H9 (cell line): Measurements from ENCODE around the gene MDFI. TPM values are rescaled to one million over a fixed set of nuclear protein-coding genes. Genes with fewer than 3 reads are reported as not detected.

Source experiments
- DNase-seq: peaks from one replicate; pipeline ENCODE4 v3.0.0-alpha.2; 2017
- H2AFZ ChIP-seq: one replicate; pipeline ENCODE4 v1.6.1; 2013; ENCODE audit warnings: mild to moderate bottlenecking, low read length, control low read depth, moderate library complexity
- H2AK5ac ChIP-seq: 2 replicates; pipeline ENCODE4 v1.6.1; 2013; ENCODE audit warnings: low read length, control low read depth, mixed read lengths; ENCODE audit not compliant: insufficient read length
- H2BK120ac ChIP-seq: one replicate; pipeline ENCODE4 v1.6.1; 2013; ENCODE audit warnings: low read depth, mild to moderate bottlenecking, low read length, control low read depth, inconsistent platforms; ENCODE audit not compliant: poor library complexity, severe bottlenecking
- H2BK12ac ChIP-seq: 2 replicates; pipeline ENCODE4 v1.6.1; 2013; ENCODE audit warnings: low read length, control low read depth, mixed read lengths, low read depth; ENCODE audit not compliant: insufficient read length
- H2BK15ac ChIP-seq: 2 replicates; pipeline ENCODE4 v1.6.1; 2013; ENCODE audit warnings: low read depth, low read length, control low read depth
- H2BK20ac ChIP-seq: one replicate; pipeline ENCODE4 v1.6.1; 2013; ENCODE audit warnings: low read depth, mild to moderate bottlenecking, low read length, control low read depth, inconsistent platforms; ENCODE audit not compliant: poor library complexity, severe bottlenecking
- H2BK5ac ChIP-seq: 2 replicates; pipeline ENCODE4 v1.6.1; 2013; ENCODE audit warnings: low read length, control low read depth, mixed read lengths; ENCODE audit not compliant: insufficient read length
- H3K14ac ChIP-seq: 2 replicates; pipeline ENCODE4 v1.6.1; 2013; ENCODE audit warnings: low read length, control low read depth; ENCODE audit not compliant: insufficient read depth
- H3K18ac ChIP-seq: 2 replicates; pipeline ENCODE4 v1.6.1; 2013; ENCODE audit warnings: low read depth, mild to moderate bottlenecking, mixed read lengths, low read length, control low read depth; ENCODE audit not compliant: insufficient read length
- H3K23ac ChIP-seq: 2 replicates; pipeline ENCODE4 v1.6.1; 2013; ENCODE audit warnings: low read length, control low read depth, mixed read lengths, low read depth; ENCODE audit not compliant: insufficient read length
- H3K23me2 ChIP-seq: 2 replicates; pipeline ENCODE4 v1.6.1; 2013; ENCODE audit warnings: low read depth, mild to moderate bottlenecking, mixed read lengths, low read length, control low read depth; ENCODE audit not compliant: insufficient read length, poor library complexity, severe bottlenecking
- H3K27ac ChIP-seq: 2 replicates; pipeline ENCODE4 v1.5.1; 2013; ENCODE audit warnings: low read length, control low read depth, mixed read lengths, low read depth; ENCODE audit not compliant: insufficient read length
- H3K27me3 ChIP-seq: 2 replicates; pipeline ENCODE4 v1.6.1; 2013; ENCODE audit warnings: low read length, control low read depth, inconsistent platforms; ENCODE audit not compliant: insufficient read depth
- H3K4ac ChIP-seq: 2 replicates; pipeline ENCODE4 v1.6.1; 2013; ENCODE audit warnings: low read depth, mild to moderate bottlenecking, control low read depth, inconsistent platforms, low read length, moderate library complexity
- H3K4me1 ChIP-seq: 2 replicates; pipeline ENCODE4 v1.6.1; 2013; ENCODE audit warnings: low read length, control low read depth, inconsistent platforms; ENCODE audit not compliant: insufficient read depth
- H3K4me2 ChIP-seq: 2 replicates; pipeline ENCODE4 v1.6.1; 2013; ENCODE audit warnings: low read length, control low read depth, mixed read lengths; ENCODE audit not compliant: insufficient read length, insufficient read depth
- H3K56ac ChIP-seq: 2 replicates; pipeline ENCODE4 v1.6.1; 2013; ENCODE audit warnings: low read depth, mild to moderate bottlenecking, mixed read lengths, low read length, control low read depth; ENCODE audit not compliant: insufficient read length
- H3K79me1 ChIP-seq: 2 replicates; pipeline ENCODE4 v1.6.1; 2013; ENCODE audit warnings: low read depth, mild to moderate bottlenecking, moderate library complexity, low read length, control low read depth, inconsistent platforms; ENCODE audit not compliant: insufficient read depth, poor library complexity, severe bottlenecking
- H3K79me2 ChIP-seq: 2 replicates; pipeline ENCODE4 v1.6.1; 2013; ENCODE audit warnings: low read length, control low read depth, inconsistent platforms; ENCODE audit not compliant: insufficient read depth
- H3K9ac ChIP-seq: 2 replicates; pipeline ENCODE4 v1.6.1; 2013; ENCODE audit warnings: low read length, control low read depth, mixed read lengths; ENCODE audit not compliant: insufficient read length; ENCODE audit errors: extremely low read depth
- H3K9me3 ChIP-seq: one replicate; pipeline ENCODE4 v1.6.1; 2013; ENCODE audit warnings: low read depth, low read length, inconsistent platforms; ENCODE audit not compliant: control insufficient read depth
- H3T11ph ChIP-seq: one replicate; pipeline ENCODE4 v1.6.1; 2013; ENCODE audit warnings: mild to moderate bottlenecking, low read length, control low read depth, inconsistent platforms
- H4K20me1 ChIP-seq: one replicate; pipeline ENCODE4 v1.6.1; 2013; ENCODE audit not compliant: control insufficient read depth, insufficient read length, insufficient read depth
- H4K5ac ChIP-seq: 2 replicates; pipeline ENCODE4 v1.6.1; 2013; ENCODE audit warnings: low read depth, mild to moderate bottlenecking, mixed read lengths, low read length, control low read depth; ENCODE audit not compliant: insufficient read length
- H4K8ac ChIP-seq: replicated peaks from 2 replicates; pipeline ENCODE4 v1.6.1; 2013; ENCODE audit warnings: low read length, control low read depth, mixed read lengths, low read depth; ENCODE audit not compliant: insufficient read length
- H4K91ac ChIP-seq: 2 replicates; pipeline ENCODE4 v1.6.1; 2013; ENCODE audit warnings: low read depth, mild to moderate bottlenecking, moderate library complexity, mixed read lengths, low read length, control low read depth; ENCODE audit not compliant: insufficient read length
- H3K27ac Mint-ChIP-seq, 3 experiments: 2 replicates in 2 of 3; 3 replicates in 1 of 3; pipeline ENCODE4 v1.8.0; 2020 to 2021; ENCODE audit warnings: mixed read lengths in 3 of 3, mild to moderate bottlenecking in 1 of 3, moderate library complexity in 1 of 3
- H3K27me3 Mint-ChIP-seq: 2 replicates; pipeline ENCODE4 v1.8.0; 2021; ENCODE audit warnings: low read depth, mild to moderate bottlenecking, moderate library complexity, mixed read lengths
- H3K36me3 Mint-ChIP-seq, 3 experiments: 2 replicates in 2 of 3; 3 replicates in 1 of 3; pipeline ENCODE4 v1.8.0; 2020 to 2021; ENCODE audit warnings: low read depth in 3 of 3, mixed read lengths in 3 of 3; ENCODE audit not compliant: insufficient read depth in 1 of 3
- H3K4me1 Mint-ChIP-seq, 2 experiments: 2 replicates each; pipeline ENCODE4 v1.8.0; 2020; ENCODE audit warnings: mixed read lengths in 2 of 2
- H3K4me3 Mint-ChIP-seq, 2 experiments: 2 replicates in 1 of 2; 3 replicates in 1 of 2; pipeline ENCODE4 v1.8.0; 2020 to 2021; ENCODE audit warnings: mild to moderate bottlenecking in 2 of 2, mixed read lengths in 2 of 2, moderate library complexity in 1 of 2
- H3K9me3 Mint-ChIP-seq, 2 experiments: 2 replicates in 1 of 2; 3 replicates in 1 of 2; pipeline ENCODE4 v1.8.0; 2020; ENCODE audit warnings: mild to moderate bottlenecking in 2 of 2, mixed read lengths in 2 of 2, moderate library complexity in 1 of 2
- CTCF ChIP-seq: fragments of 200-600 bp; sonication (generic); conservative IDR thresholded peaks from 3 replicates; pipeline ENCODE4 v1.8.0; 2021; ENCODE audit warnings: antibody characterized with exemption, mild to moderate bottlenecking
- WGBS: extraction: QIAGEN DNeasy Blood & Tissue Kit; methylation state at CpG from one replicate; pipeline ENCODE4 v1.1.7; 2013; ENCODE audit warnings: missing lambda C conversion rate, low lambda C conversion rate, mixed read lengths; ENCODE audit not compliant: insufficient read length; ENCODE audit errors: extremely low coverage; 5-methylcytosine and 5-hydroxymethylcytosine counted together
- total RNA-seq: library from RNA; stranded (reverse); gene quantifications from 2 replicates; pipeline ENCODE4 v1.2.1, GENCODE V29; 2021

MDFI gene
- total RNA-seq, 1 experiment from 2014 or later, result 45.0 TPM

DNA sequence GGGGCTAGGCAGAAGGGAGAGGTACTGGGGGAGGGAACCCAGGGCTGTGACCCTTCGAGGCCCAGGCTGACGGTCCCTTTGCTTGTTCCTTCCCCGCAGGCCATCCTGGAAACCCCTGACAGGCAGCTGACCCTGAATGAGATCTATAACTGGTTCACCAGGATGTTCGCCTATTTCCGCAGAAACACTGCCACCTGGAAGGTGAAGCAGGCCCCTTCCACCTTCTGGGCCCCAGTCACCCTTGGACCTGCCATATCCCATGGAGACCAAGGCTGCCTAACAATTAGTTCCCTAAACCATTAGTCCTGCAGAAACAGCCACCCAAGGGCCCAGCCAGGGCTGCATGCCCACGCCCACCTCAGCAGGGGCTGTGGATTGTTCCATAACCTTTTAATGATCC lies 47.1 kb upstream of the MDFI start:
- no peak for TF ChIP-seq CTCF
- Histone ChIP-seq H4K91ac (no peak overlapping the region), H3K27me3 (no peaks in the 10 kb centered on the region), H3K9me3 (no peaks in the 10 kb centered on the region), H4K8ac (no peak overlapping the region), H3K4me1 (no peaks in the 10 kb centered on the region), H2BK15ac (no peak overlapping the region), H2AFZ (no peak overlapping the region), H3K23me2 (no peaks in the 10 kb centered on the region), H3K4ac (no peak overlapping the region), H4K20me1 (no peaks in the 10 kb centered on the region), H3K14ac (no peak overlapping the region), H3K4me2 (no peak overlapping the region), H3K18ac (no peak overlapping the region), H3K79me1 (no peaks in the 10 kb centered on the region), H2BK20ac (no peak overlapping the region), H3K56ac (no peak overlapping the region), H3K9ac (no peak overlapping the region), H3K23ac (no peak overlapping the region), H3K27ac (no peak overlapping the region), H3T11ph (no peak overlapping the region), H2BK12ac (no peak overlapping the region), H2BK5ac (no peak overlapping the region), H2BK120ac (no peak overlapping the region), H3K79me2 (no peaks in the 10 kb centered on the region), H2AK5ac (no peak overlapping the region), H4K5ac (no peak overlapping the region)
- no peaks in the 10 kb centered on the region for H3K9me3 Mint-ChIP-seq
- H3K36me3 Mint-ChIP-seq, result peaks cover 5 to 25% (median 21%) of the 10 kb centered on the region in 3 experiments; a peak in 6 of 7 replicates
- no CpG with 5 or more reads among the region's 6 CpGs for WGBS
- H3K4me1 Mint-ChIP-seq, result peaks cover 17 to 29% of the 10 kb centered on the region in 2 experiments
- H3K4me3 Mint-ChIP-seq, result no peak overlapping the region; a peak in 1 of 5 replicates
- no peak for DNase-seq
- H3K27ac Mint-ChIP-seq, result no peak overlapping the region
- H3K27me3 Mint-ChIP-seq, result peaks cover 27% of the 10 kb centered on the region
